GM20431 (cell line): Measurements from ENCODE around the gene ACVR2B.
"Not testable (repeated sequence)": the region's sequence is repeated elsewhere in the genome, so short reads cannot be mapped to it uniquely, and the experiment has no call there.

Experiments used
- in situ Hi-C: fragments of 300-500 bp; cut with MseI, MboI; formaldehyde crosslinking; loops from one replicate; pipeline ENCODE4 v1.15.0; 2020; ENCODE audit warnings: low sequenced_read_pairs; ENCODE audit not compliant: unreplicated experiment

ACVR2B gene

DNA sequence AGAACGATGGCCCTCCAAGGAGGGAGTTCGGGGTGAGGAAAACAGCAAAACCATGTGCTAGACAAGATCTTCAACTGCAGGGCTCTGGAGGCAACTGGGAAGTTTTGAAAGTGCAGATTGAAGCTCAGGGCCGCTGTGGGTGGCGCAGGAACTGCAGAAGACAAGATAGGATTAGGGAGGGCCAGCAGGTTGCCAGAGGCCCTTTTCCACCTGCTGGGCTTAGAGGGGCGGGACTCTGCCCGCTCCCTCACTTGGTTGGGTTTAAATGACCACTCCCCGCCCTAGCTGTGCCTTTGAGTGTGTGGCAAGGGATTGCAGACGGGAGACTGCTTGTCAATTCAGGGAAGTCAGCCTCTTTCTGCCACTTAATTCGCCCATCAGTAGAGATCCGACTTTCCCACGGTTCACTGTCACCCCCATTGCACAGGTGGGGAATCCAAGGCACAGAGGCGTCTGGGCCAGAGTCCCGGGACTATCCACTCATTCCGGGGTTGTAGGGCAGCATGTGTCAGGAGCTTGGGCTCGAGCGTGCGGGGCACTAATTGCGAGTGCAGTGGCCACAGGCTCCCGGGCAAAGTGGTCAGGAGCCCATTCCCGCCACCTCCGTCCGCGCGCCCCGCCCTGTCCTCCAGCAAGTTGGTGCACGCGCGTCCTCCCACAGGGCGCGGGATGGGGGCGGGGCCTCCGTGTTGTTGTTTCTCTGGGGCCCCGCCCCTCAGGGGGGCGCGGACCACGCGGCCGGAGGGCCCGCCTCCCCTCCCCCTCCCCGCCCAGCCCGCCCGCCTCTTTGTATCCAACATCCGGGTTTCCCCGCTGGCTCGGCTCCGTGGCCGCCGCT lies at the start of gene ACVR2B:
Gene ACVR2B, plus strand, starts transcription at position 816 of the 838 bp plus-strand sequence. CDS start 433 bp downstream, outside the sequence.
- in situ Hi-C loops: no loop called here

DNA sequence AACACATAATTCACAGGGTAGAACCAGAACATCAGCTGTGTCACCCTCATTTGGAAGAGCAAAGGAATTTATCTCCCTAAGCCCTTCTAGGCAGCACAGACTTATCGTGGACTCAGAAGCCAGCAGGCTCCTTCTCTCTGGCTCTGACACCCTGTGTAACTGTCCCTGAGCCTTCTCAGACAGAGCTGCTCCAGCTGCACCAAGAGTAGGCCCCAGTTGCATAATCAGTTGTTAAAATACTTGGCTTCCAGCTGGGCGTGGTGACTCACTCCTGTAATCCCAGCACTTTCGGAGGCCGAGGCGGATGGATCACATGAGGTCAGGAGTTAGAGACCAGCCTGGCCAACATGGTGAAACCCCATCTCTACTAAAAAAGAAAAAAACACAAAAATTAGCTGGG lies 49.4 kb upstream of the ACVR2B start:
- in situ Hi-C loops: no loop called here

DNA sequence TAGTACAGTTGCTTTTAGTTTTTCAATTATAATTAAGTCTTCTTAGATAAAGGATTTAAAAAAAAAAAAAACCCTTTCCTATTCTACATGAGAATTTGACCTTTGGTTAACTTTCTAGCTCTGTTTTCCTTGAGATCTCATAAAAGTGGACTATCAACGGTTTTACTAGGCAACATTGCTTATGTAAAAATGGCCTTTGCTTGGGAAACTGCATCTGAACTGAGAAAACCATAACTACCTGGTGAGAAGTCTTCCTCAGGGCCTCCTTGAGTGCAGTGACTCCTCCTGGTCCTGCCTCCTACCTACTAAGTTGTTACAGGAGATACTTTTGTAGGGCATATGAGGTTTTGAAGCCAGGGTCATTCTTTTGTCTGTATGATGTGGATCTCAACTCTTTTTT lies 42.1 kb upstream of the ACVR2B start:
- in situ Hi-C loops: no loop called here

DNA sequence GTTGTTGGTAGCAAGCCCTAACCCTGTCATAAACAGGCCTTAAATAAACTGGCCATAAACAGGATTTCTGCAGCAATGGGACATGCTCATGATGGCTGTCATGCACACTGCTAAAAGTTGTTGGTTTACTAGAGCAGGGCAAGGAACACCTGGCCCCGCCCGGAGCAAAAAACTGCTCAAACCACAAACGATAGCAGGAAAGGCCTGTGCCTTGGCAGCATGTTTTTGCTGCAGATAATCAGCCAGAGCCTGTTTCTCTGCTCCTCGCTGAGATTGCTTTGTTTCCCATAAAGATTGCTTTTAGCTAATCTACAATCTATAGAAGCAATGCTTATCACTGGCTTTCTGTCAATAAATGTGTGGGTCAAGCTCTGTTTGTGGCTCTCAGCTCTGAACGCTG lies 32.9 kb upstream of the ACVR2B start:
- in situ Hi-C loops: not testable (repeated sequence)

DNA sequence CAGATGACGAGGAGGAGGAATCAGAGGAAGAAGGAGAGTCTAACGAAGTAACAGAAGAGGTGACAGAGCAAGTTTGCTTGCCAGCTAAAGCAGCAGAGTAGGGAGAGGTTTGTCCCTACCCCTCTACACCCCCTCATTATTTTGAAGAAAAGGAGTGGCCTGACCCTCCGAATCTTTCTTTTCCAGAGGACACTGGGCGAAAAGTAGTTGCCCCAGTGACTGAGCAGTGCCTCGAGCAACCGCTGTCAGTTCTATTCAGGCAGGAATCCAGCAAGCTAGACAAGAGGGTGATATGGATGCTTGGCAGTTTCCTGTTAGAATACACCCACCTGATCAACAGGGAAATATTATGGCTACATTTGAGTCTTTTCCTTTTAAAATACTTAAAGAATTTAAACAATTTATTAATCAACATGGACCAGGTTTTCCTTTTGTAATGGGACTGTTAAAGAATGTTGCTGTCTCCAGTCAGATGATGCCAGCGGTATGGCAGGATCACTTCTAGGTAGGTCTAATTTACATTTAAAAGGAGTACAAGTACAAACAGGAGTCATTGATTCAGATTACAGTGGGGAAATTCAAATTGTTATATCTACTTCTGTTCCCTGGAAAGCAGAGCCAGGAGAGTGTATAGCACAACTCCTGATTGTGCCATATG lies 31.9 kb upstream of the ACVR2B start:
- in situ Hi-C loops: no loop called here

DNA sequence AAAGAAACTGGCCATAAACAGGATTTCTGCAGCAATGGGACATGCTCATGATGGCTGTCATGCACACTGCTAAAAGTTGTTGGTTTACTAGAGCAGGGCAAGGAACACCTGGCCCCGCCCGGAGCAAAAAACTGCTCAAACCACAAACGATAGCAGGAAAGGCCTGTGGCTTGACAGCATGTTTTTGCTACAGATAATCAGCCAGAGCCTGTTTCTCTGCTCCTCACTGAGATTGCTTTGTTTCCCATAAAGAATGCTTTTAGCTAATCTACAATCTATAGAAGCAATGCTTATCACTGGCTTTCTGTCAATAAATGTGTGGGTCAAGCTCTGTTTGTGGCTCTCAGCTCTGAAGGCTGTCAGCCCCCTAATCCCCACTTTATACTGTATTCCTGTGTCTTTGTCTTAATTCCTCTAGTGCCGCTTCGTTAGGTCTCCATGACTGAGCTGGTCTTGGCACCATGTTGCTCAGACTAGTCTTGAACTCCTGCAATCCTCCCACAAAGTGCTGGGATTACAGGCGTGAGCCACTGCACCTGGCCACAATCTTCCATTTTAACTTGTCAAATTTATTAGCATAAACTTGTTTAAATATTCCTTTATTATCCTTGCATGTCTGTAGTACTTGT lies 26.8 kb upstream of the ACVR2B start:
- in situ Hi-C loops: not testable (repeated sequence)

DNA sequence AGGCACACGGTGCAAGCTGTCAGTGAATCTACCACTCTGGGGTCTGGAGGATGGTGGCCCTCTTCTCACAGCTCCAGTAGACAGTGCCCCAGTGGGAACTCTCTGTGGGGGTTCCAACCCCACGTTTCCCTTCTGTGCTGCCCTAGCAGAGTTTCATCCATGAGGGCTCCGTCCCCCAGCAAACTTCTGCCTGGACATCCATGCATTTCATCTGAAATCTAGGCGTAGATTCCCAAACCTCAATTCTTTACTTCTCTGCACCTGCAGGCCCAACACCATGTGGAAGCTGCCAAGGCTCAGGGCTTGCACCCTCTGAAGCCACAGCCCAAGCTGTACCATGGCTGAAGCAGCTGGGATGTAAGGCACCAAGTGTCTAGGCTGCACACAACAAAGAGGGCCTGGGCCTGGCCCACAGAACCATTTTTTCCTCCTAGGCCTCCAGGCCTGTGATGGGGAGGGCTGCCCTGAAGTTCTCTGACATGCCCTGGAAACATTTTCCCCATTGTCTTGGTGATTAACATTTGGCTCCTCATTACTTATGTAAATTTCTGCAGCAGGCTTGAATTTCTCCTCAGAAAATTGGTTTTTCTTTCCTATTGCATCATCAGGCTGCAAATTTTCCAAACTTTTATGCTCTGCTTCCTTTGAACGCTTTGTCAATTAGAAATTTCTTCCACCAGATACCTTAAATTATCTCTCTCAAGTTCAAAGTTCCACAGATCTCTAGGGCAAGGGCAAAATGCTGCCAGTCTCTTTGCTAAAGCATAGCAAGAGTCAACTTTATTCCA lies 20.6 kb upstream of the ACVR2B start:
- in situ Hi-C loops: not testable (repeated sequence)

DNA sequence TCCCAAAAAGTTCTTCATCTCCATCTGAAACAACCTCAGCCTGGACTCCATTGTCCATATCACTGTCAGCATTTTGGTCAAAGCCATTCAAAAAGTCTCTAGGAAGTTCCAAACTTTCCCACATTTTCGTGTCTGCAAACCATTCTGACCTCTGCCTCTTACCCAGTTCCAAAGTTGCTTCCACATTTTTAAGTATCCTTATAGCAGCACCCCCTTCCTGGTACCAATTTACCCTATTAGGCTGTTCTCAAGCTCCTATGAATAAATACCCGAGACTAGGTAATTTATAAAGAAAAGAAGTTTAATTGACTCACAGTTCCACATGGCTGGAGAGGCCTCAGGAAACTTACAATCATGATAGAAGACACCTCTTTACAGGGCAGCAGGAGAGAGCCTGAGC lies 20.0 kb upstream of the ACVR2B start:
- in situ Hi-C loops: not testable (repeated sequence)

DNA sequence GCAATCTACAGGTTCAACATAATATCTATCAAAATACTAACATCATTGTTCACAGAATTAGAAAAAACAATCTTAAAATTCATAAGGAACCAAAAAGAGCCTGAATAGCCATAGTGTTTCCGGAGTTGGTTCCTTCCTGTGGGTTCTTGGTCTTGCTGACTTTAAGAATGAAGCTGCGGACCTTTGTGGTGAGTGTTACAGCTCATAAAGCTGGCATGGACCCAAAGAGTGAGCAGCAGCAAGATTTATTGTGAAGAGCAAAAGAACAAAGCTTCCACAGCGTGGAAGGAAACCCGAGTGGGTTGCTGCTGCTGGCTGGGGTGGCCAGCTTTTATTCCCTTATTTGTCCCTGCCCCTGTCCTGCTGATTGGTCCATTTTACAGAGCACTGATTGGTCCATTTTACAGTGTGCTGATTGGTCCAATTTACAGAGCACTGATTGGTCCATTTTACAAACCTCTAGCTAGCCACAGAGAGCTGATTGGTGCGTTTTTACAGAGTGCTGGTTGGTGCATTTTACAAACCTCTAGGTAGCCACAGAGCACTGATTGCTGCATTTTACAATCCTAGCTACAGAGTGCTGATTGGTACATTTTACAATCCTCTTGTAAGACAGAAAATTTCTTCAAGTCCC lies 15.1 kb upstream of the ACVR2B start:
- in situ Hi-C loops: not testable (repeated sequence)

DNA sequence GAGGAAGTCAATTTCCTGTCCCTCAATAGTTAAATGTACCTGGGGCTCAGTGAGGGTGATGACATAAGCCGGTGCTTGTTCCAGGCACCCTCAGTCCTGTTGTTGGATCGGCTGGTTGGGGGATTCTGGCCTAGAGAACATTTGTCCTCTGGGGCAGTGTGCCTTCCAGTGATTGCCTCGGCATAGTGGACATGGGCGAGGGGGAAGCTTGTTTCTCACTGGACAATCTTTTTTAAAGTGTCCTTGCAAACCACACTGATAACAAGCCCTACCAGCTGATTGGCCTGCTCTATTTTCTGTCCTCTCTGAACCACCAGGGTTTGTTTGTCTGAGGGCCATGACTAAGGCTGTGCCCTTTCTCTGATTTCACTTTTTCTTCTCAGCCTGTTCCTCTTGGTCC lies 10.5 kb upstream of the ACVR2B start:
- in situ Hi-C loops: not testable (repeated sequence)

DNA sequence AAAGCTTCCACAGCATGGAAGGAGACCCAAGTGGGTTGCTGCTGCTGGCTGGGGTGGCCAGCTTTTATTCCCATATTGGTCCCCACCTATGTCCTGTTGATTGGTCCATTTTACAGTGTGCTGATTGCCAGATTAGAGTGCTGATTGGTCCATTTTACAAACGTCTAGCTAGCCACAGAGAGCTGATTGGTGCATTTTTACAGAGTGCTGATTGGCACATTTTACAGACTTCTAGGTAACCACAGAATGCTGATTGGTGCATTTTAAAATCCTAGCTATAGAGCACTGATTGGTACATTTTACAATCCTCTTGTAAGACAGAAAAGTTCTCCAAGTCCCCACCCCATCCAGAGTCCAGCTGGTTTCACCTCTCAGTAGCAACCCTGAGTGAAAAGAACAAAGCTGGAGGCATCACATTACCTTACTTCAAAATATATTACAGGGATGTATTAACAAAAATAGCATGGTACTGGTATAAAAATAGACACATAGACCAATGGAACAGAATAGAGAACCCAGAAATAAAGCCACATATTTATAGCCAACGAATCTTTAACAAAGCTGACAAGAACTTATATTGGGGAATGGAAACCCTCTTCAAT lies 7.5 kb upstream of the ACVR2B start:
- in situ Hi-C loops: no loop called here

DNA sequence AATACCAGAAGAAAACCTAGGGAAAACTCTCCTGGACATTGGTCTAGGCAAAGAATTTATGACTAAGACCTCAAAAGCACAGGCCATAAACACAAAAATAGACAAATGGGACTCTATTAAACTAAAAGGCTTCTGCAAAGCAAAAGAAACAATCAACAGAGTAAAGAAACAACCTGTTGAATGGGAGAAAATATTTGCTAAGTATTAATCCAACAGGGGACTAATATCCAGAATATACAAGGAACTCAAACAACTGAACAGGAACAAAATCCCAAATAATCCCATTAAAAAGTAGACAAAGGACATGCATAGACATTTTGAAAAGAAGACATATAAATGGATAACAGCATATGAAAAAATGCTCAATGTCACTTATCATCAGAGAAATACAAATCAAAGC lies 6.9 kb upstream of the ACVR2B start:
- in situ Hi-C loops: no loop called here

DNA sequence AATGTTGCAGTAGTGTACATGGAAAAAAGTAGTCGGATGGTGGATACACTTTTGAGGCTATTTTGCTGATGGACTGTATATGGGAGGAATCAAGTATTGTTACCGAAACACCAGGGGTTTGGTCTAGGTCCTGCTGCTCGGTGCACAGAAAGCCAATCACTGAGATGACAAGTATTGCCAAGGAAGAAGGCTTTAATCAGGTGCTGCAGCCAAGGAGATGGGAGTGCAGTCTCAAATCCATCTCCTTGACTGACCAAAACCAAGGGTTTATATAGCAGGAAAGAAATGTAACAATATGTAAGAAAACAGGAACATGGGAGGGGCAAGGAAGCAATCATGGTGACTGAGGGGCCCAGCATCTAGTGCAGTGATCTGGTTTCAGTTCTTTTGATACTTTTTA lies 2.8 kb upstream of the ACVR2B start:
- in situ Hi-C loops: no loop called here

DNA sequence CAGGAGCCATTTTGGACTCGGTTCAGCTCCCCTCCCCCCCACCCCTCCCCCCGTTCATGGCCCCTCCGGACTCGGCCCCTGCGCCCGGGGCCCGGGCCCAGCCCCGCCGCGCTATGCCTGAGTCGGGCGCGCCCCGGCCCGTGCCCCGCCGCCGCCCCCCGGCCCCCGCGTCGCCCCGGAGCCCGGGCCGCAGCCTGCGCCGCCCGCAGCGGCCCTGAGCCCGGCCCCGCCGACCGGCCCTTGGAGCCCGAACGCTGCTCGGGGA lies 155 bp downstream of the ACVR2B start:
- in situ Hi-C loops: no loop called here

DNA sequence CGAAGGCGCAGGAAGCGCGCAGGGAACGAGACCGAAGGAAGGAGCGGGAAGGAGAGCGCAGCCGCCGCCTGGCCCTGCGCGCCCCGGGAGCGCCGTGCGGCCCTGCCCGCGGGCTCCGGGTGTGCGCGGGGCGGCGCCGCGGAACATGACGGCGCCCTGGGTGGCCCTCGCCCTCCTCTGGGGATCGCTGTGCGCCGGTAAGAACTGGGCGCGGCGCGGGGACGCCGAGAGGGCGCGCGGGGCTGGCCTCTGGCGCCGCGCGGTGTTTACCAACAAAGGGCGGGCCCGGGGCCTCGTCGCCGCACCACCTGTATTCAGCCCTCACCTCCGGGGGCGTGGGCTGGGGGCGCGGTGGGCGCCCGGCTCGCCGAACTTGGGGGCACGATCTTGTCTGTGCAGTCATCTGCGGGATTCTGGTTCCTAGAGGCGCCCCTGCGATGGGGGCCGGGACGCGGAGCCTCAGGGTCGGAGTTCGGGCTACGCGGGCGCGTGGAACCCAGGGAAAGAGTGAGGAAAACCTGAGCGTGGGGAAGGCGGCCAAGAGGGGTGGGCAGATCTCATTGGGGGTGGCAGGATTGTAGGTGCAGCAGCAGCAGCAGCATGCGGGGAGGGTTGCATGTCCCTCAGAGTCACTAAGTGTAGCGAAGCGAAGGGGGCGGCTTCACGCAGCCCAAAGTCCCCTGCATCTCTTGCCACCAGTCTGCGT lies 641 bp downstream of the ACVR2B start:
- in situ Hi-C loops: no loop called here

DNA sequence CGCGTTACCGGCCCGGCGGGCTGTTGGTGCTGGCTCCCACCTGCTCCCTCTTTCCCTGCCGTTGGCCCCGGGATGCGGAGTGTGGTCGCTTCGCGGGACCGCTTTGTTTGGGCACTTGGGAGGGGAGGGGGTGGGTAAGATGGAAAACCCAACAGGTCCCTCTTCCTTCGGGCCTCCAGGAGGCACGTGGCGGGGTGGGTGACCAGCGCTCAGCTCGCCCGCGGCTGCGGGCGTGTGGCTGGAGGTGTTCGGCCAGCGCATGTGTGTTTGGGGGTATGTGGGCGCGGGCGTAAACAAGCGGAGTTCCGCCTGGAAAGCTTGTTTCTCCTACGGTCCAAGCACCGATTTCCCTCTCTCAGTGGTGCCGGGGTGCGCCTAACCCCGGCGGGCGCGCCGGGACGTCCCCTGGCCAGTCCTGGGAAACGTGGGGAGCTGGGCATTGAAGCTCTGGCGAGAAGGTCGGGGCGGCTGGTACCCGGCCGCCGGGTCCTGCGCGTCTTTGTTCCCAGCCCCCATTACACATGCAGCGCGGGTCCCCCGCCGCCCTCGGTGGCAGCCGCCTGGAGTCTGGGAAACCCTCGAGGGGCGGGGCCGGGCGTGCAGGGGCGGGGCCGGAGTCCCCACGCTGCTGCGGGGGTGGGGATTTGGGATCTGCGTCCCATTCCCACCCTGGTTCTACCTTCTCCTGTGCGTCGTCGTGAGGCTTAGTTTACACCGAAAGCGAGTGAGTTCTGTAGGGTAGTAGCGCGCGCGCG lies 1.4 kb downstream of the ACVR2B start:
- in situ Hi-C loops: no loop called here

DNA sequence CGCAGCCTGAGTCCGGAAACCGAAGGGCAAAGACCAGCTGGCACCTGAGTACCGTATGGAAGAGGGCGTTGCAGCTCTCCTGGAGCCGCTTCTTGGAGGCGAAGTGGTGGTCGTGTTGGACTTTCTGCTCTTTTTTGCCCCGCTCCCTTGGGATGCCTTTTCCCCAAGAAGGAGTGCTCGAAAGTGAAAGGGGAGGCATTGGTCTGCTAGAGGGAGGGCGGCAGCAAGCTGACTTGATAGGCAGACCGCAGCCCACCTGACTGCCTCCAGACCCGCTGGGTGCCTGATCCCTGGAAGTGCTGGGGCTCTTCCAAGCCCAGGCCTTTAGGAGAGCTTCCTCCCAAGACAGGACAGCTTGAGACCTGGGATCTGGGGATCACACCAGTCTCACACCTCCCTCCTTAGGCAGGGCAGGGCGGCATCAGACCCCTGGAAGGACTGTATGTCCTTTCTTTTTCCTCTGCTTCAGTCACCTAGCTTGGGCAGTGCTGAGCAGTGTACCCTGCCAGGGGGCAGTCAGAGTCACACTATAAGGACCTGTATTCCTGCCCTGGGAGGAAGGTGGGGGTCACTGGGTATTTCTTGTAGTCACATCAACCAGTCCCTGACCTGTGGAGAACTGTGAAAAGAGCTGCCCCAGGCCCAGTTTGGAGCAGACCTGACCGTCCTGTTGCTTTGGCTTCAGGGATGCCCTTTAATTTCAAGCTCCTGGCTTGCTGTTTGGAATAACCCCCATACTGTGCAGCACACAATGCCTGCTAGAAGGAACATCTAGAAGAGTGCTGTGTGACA lies 2.1 kb downstream of the ACVR2B start:
- in situ Hi-C loops: no loop called here
